A673 (cell line): Measurements from ENCODE around the gene RDH11. TPM values are rescaled to one million over a fixed set of nuclear protein-coding genes. Genes with fewer than 3 reads are reported as not detected.

Experiments used
- BruUV-seq: library from RNA; stranded (reverse); fragments of 400-500 nt; replicated peaks from 2 replicates; lab custom pipeline; 2021; lab: Mats Ljungman, UMichigan
- CTCF ChIA-PET: fragments of 300-600 bp; sonication (Branson Sonifier 250); formaldehyde crosslinking; loops from one replicate; lab custom pipeline; 2022; ENCODE audit warnings: antibody characterized with exemption; lab: Charles Lee
- POLR2A ChIA-PET: fragments of 300-600 bp; sonication (Branson Sonifier 250); formaldehyde crosslinking; loops from one replicate; lab custom pipeline; 2022; ENCODE audit warnings: antibody characterized with exemption; ENCODE audit not compliant: low non-redundant PET; lab: Charles Lee
- DNase-seq: peaks from one replicate; pipeline ENCODE4 v3.0.0-alpha.2; 2015; ENCODE audit warnings: low spot score
- H3K27ac ChIP-seq: fragments of 200-600 bp; sonication (generic); 2 replicates; pipeline ENCODE4 v1.5.1; 2016; ENCODE audit warnings: mixed run types, low read depth, mild to moderate bottlenecking, mixed read lengths, antibody characterized with exemption, low read length; ENCODE audit not compliant: poor library complexity, severe bottlenecking
- H3K27me3 ChIP-seq: fragments of 200-600 bp; sonication (generic); replicated peaks from 2 replicates; pipeline ENCODE4 v1.6.1; 2017; ENCODE audit warnings: mixed run types, low read depth, mild to moderate bottlenecking, mixed read lengths, antibody characterized with exemption, low read length; ENCODE audit not compliant: insufficient read depth, poor library complexity
- H3K36me3 ChIP-seq: fragments of 200-600 bp; sonication (generic); 2 replicates; pipeline ENCODE4 v1.6.1; 2016; ENCODE audit warnings: mixed run types, mild to moderate bottlenecking, mixed read lengths, antibody characterized with exemption, low read length; ENCODE audit not compliant: insufficient read depth, poor library complexity, severe bottlenecking
- H3K4me1 ChIP-seq: fragments of 200-600 bp; sonication (generic); 2 replicates; pipeline ENCODE4 v1.6.1; 2017; ENCODE audit warnings: mixed run types, mild to moderate bottlenecking, mixed read lengths, antibody characterized with exemption, low read length; ENCODE audit not compliant: insufficient read depth, poor library complexity, severe bottlenecking
- H3K4me3 ChIP-seq: fragments of 200-600 bp; sonication (generic); 2 replicates; pipeline ENCODE4 v1.5.1; 2016; ENCODE audit warnings: low read depth, mixed run types, mild to moderate bottlenecking, mixed read lengths, low read length; ENCODE audit not compliant: poor library complexity, severe bottlenecking
- H3K9me3 ChIP-seq: fragments of 200-600 bp; sonication (generic); 2 replicates; pipeline ENCODE4 v1.6.1; 2016; ENCODE audit warnings: mixed run types, low read depth, mild to moderate bottlenecking, mixed read lengths, antibody characterized with exemption, low read length; ENCODE audit not compliant: poor library complexity, severe bottlenecking
- EZH2 ChIP-seq: fragments of 200-600 bp; sonication (generic); IDR thresholded peaks from 2 replicates; pipeline ENCODE4 v1.6.1; 2017; ENCODE audit warnings: borderline replicate concordance, low read depth, mild to moderate bottlenecking, mixed read lengths, antibody characterized with exemption, low read length; ENCODE audit not compliant: poor library complexity, severe bottlenecking
- intact Hi-C: fragments of 100-400 bp; cut with micrococcal nuclease; formaldehyde crosslinking; loops from one replicate; pipeline ENCODE4 v1.10.0; 2022; ENCODE audit not compliant: unreplicated experiment
- total RNA-seq: library from RNA; stranded (reverse); gene quantifications from 2 replicates; pipeline ENCODE4 v1.2.3, GENCODE V29; 2021
- TF ChIP-seq, protein P1 (sequence below): fragments of 300-800, 200-600 bp; sonication (generic); conservative IDR thresholded peaks from 2 replicates; pipeline ENCODE4 v1.5.1; 2017; ENCODE audit warnings: low read depth, mild to moderate bottlenecking, antibody characterized with exemption, low read length, moderate library complexity, mixed read lengths

Gene RDH11
- total RNA-seq, 1 experiment from 2014 or later, result 107 TPM

DNA sequence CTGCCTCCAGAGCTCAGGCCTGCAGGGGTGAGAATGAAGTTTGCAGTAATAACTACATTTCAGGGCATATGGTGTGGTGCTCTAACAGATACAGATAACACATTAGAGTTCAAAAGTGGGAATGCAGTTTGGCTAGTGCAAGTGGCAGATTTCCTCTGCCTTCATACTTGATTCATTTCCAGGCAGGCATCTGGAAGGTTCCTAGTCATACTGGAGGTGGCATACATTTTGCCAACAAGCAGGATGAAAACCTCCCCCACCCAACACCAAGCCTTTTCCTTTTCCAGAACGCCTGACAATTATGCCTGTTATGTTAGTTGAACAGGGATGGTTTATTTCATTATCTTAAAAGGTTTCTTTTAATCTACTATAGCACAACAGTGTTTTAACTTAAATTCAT, 45.4 kb downstream of the RDH11 start:
- DNase-seq, result no peak
- H3K27me3 ChIP-seq, result no peaks in the 10 kb centered on the region
- no peaks in the 10 kb centered on the region for H3K9me3 ChIP-seq
- H3K4me1 ChIP-seq, result no peaks in the 10 kb centered on the region
- ChIA-PET POLR2A (no interaction called here), CTCF (no interaction called here)
- intact Hi-C loops, result no loop called here
- no TSS peak for BruUV-seq
- H3K36me3 ChIP-seq, result peaks cover 69% of the 10 kb centered on the region
- H3K4me3 ChIP-seq, result no peak overlapping the region
- H3K27ac ChIP-seq, result no peak overlapping the region
- TF ChIP-seq, protein P1, sequence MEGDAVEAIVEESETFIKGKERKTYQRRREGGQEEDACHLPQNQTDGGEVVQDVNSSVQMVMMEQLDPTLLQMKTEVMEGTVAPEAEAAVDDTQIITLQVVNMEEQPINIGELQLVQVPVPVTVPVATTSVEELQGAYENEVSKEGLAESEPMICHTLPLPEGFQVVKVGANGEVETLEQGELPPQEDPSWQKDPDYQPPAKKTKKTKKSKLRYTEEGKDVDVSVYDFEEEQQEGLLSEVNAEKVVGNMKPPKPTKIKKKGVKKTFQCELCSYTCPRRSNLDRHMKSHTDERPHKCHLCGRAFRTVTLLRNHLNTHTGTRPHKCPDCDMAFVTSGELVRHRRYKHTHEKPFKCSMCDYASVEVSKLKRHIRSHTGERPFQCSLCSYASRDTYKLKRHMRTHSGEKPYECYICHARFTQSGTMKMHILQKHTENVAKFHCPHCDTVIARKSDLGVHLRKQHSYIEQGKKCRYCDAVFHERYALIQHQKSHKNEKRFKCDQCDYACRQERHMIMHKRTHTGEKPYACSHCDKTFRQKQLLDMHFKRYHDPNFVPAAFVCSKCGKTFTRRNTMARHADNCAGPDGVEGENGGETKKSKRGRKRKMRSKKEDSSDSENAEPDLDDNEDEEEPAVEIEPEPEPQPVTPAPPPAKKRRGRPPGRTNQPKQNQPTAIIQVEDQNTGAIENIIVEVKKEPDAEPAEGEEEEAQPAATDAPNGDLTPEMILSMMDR, result no peak
- TF ChIP-seq EZH2, result no peak

GRCh38 chr14:67646131-67646530, 49.4 kb downstream of the RDH11 start:
- TF ChIP-seq, protein P1, result no peak
- no peak for TF ChIP-seq EZH2
- no TSS peak for BruUV-seq
- Histone ChIP-seq H3K27me3 (no peaks in the 10 kb centered on the region), H3K4me3 (no peak overlapping the region), H3K4me1 (no peaks in the 10 kb centered on the region), H3K36me3 (peaks cover 42% of the 10 kb centered on the region), H3K27ac (no peak overlapping the region), H3K9me3 (no peaks in the 10 kb centered on the region)
- ChIA-PET CTCF (no interaction called here), POLR2A (no interaction called here)
- intact Hi-C loops, result no loop called here
- no peak for DNase-seq

- DNase-seq, result no peak
- TF ChIP-seq, protein P1, result no peak
- TF ChIP-seq EZH2, result no peak
- peaks cover 35% of the 10 kb centered on the region for H3K36me3 ChIP-seq
- POLR2A ChIA-PET, result no interaction called here
- H3K4me1 ChIP-seq, result no peaks in the 10 kb centered on the region
- no peak overlapping the region for H3K4me3 ChIP-seq
- CTCF ChIA-PET, result no interaction called here
- H3K9me3 ChIP-seq, result no peaks in the 10 kb centered on the region
- no TSS peak for BruUV-seq
- intact Hi-C loops, result no loop called here
- H3K27me3 ChIP-seq, result no peaks in the 10 kb centered on the region
- H3K27ac ChIP-seq, result no peak overlapping the region
Measured at GRCh38 chr14:67645414-67645813, 50.1 kb downstream of the RDH11 start.
